ENCODE measurements around the gene EPHA7.

DNA sequence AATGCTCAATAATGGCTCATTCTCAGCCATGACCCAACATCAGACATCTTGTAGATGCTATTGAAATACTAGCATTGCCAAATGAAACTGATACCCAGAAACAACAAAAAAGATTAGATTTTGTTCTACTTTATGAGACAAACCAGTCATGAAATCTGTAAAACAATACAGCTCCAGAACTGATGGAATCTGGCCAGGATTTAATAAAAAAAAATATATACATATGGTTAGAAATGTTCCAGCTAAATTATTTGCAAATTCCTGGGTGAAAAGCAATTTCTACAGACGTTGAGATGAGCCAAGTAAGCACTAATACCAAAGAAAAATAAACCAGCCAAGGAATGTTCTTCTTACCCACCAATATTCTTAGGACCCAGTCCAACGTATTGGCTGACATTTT is 201.3 kb downstream of the EPHA7 start:
- TF ChIP-seq CTCF (IDR thresholded peaks at IDR 0.05; ENCODE audit: low read depth, low read length) = no peak
- TF ChIP-seq EZH2phosphoT487 (IDR thresholded peaks at IDR 0.05; ENCODE audit: low read depth) = no peak

All from OCI-LY3 (cell line).